Measurements from ENCODE around the gene MAMLD1.

GRCh38 chrX:150472306-150472705, 109.2 kb downstream of the MAMLD1 start:
- TF ChIP-seq CTCF (optimal IDR thresholded peaks at IDR 0.05 in 1 of 3, IDR thresholded peaks at IDR 0.05 in 1 of 3, conservative IDR thresholded peaks at IDR 0.05 in 1 of 3; ENCODE audit: extremely low read depth in 1 of 3, insufficient read depth in 2 of 3, low read length in 3 of 3) (no peak), EZH2 (IDR thresholded peaks at IDR 0.05; ENCODE audit: low read length) (no peak)

Measured in keratinocyte (primary cell).